KMS-11 (cell line): ENCODE measurements around the gene LIPH.

Experiments
- H2AFZ ChIP-seq: fragments of 200-600 bp; sonication (generic); 2 replicates; pipeline ENCODE4 v1.6.1; 2016; ENCODE audit warnings: antibody characterized with exemption, mixed run types, low read depth
- H3K27ac ChIP-seq: fragments of 200-600 bp; sonication (generic); 2 replicates; pipeline ENCODE4 v1.6.1; 2016; ENCODE audit warnings: mild to moderate bottlenecking, mixed run types
- H3K27me3 ChIP-seq: fragments of 200-600 bp; sonication (generic); 2 replicates; pipeline ENCODE4 v1.6.1; 2017; ENCODE audit warnings: mild to moderate bottlenecking, low read depth, mixed run types, moderate library complexity; ENCODE audit not compliant: insufficient read depth
- H3K36me3 ChIP-seq: fragments of 200-600 bp; sonication (generic); 2 replicates; pipeline ENCODE4 v1.6.1; 2017; ENCODE audit warnings: mild to moderate bottlenecking, mixed run types; ENCODE audit not compliant: insufficient read depth
- H3K4me1 ChIP-seq: fragments of 200-600 bp; sonication (generic); 2 replicates; pipeline ENCODE4 v1.6.1; 2016; ENCODE audit warnings: mild to moderate bottlenecking, low read depth, mixed run types; ENCODE audit not compliant: poor library complexity, severe bottlenecking
- H3K4me2 ChIP-seq: fragments of 200-600 bp; sonication (generic); 2 replicates; pipeline ENCODE4 v1.7.0; 2016; ENCODE audit warnings: mild to moderate bottlenecking, mixed run types
- H3K4me3 ChIP-seq: fragments of 200-600 bp; sonication (generic); IDR thresholded peaks from 2 replicates; pipeline ENCODE4 v1.6.1; 2017; ENCODE audit warnings: low read depth, low read length, mixed read lengths; ENCODE audit not compliant: insufficient read depth
- H3K79me2 ChIP-seq: fragments of 200-600 bp; sonication (generic); 2 replicates; pipeline ENCODE4 v1.6.1; 2016; ENCODE audit warnings: low read depth, mixed run types; ENCODE audit not compliant: insufficient read depth
- H3K9ac ChIP-seq: fragments of 200-600 bp; sonication (generic); 2 replicates; pipeline ENCODE4 v1.6.1; 2016; ENCODE audit warnings: mild to moderate bottlenecking, mixed run types
- H4K20me1 ChIP-seq: fragments of 200-600 bp; sonication (generic); 2 replicates; pipeline ENCODE4 v1.6.1; 2016; ENCODE audit warnings: mild to moderate bottlenecking, mixed run types; ENCODE audit not compliant: insufficient read depth
- TF ChIP-seq, protein P1 (sequence below): fragments of 200-600 bp; sonication (generic); conservative IDR thresholded peaks from 2 replicates; pipeline ENCODE4 v1.6.1; 2017; ENCODE audit warnings: low read depth, mild to moderate bottlenecking, antibody characterized with exemption, low read length, moderate library complexity, mixed read lengths

Gene LIPH

GRCh38 chr3:185527364-185527763, 25.0 kb downstream of the LIPH start:
- H3K27ac ChIP-seq = no peak overlapping the region
- no peak overlapping the region for H3K9ac ChIP-seq
- TF ChIP-seq, protein P1, sequence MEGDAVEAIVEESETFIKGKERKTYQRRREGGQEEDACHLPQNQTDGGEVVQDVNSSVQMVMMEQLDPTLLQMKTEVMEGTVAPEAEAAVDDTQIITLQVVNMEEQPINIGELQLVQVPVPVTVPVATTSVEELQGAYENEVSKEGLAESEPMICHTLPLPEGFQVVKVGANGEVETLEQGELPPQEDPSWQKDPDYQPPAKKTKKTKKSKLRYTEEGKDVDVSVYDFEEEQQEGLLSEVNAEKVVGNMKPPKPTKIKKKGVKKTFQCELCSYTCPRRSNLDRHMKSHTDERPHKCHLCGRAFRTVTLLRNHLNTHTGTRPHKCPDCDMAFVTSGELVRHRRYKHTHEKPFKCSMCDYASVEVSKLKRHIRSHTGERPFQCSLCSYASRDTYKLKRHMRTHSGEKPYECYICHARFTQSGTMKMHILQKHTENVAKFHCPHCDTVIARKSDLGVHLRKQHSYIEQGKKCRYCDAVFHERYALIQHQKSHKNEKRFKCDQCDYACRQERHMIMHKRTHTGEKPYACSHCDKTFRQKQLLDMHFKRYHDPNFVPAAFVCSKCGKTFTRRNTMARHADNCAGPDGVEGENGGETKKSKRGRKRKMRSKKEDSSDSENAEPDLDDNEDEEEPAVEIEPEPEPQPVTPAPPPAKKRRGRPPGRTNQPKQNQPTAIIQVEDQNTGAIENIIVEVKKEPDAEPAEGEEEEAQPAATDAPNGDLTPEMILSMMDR = no peak
- H3K4me3 ChIP-seq = no peak overlapping the region
- no peaks in the 10 kb centered on the region for H3K79me2 ChIP-seq
- H3K4me1 ChIP-seq = no peaks in the 10 kb centered on the region
- H4K20me1 ChIP-seq = no peaks in the 10 kb centered on the region
- H3K36me3 ChIP-seq = no peaks in the 10 kb centered on the region
- H3K27me3 ChIP-seq = no peaks in the 10 kb centered on the region
- H2AFZ ChIP-seq = no peak overlapping the region
- H3K4me2 ChIP-seq = no peak overlapping the region

- no peaks in the 10 kb centered on the region for H3K79me2 ChIP-seq
- H3K9ac ChIP-seq = no peak overlapping the region
- no peak overlapping the region for H3K4me2 ChIP-seq
- H3K27me3 ChIP-seq = no peaks in the 10 kb centered on the region
- H3K27ac ChIP-seq = no peak overlapping the region
- no peak overlapping the region for H2AFZ ChIP-seq
- H3K4me3 ChIP-seq = no peak overlapping the region
- no peaks in the 10 kb centered on the region for H4K20me1 ChIP-seq
- H3K4me1 ChIP-seq = no peaks in the 10 kb centered on the region
- TF ChIP-seq, protein P1 = no peak
- H3K36me3 ChIP-seq = no peaks in the 10 kb centered on the region
Observed at GRCh38 chr3:185526349-185526951, 25.9 kb downstream of the LIPH start.

DNA sequence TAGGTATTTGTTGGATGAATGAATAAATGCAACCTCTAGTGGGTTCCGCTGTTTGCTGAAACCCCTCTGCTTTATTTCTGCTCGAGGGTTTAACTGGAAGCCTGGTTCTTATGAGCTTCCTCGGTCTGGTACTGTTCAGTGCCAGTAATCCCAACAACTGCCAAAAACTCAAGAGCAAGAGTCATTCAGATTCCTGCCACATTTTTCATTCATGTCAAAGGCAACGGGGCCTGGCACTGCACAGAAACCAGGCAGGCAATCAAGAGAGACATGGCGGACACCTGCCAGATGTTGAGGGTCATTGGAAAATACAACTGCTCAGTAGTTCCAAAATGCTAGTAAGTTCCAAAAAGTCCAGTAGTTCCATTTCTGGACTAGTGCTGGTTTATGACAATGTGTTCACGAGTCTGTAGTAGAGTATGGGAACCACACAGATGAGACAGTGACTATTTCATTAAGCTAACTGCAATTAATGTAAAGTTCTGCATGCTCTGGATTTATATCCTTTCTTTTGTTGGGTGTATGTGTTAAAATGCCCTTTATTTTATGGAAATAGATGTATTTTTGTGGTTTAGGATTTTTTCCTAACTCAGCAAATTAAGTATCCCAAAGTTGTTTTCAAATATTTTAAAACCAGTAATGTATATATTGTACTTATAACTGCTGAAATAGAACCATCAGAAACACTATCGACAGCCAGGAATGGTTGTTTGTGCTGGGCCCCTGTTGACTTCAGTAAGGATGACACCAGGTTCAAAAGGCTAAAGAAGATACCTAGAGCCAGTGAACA, 30.8 kb downstream of the LIPH start:
- Histone ChIP-seq H3K9ac (no peak overlapping the region), H3K27ac (no peak overlapping the region), H3K4me1 (no peaks in the 10 kb centered on the region), H3K79me2 (no peaks in the 10 kb centered on the region), H3K4me2 (no peak overlapping the region), H4K20me1 (no peaks in the 10 kb centered on the region), H3K27me3 (no peaks in the 10 kb centered on the region), H2AFZ (no peak overlapping the region), H3K36me3 (no peaks in the 10 kb centered on the region), H3K4me3 (no peak overlapping the region)
- TF ChIP-seq, protein P1 = no peak

GRCh38 chr3:185519021-185519420, 33.4 kb downstream of the LIPH start:
- Histone ChIP-seq H3K27me3 (no peaks in the 10 kb centered on the region), H3K4me3 (no peak overlapping the region), H3K79me2 (no peaks in the 10 kb centered on the region), H3K4me2 (no peak overlapping the region), H3K27ac (no peak overlapping the region), H3K9ac (no peak overlapping the region), H3K4me1 (no peaks in the 10 kb centered on the region), H4K20me1 (no peaks in the 10 kb centered on the region), H3K36me3 (no peaks in the 10 kb centered on the region), H2AFZ (no peak overlapping the region)
- TF ChIP-seq, protein P1 = no peak
